Measurements from ENCODE around the gene CFAP47. TPM values are rescaled to one million over a fixed set of nuclear protein-coding genes. Genes with fewer than 3 reads are reported as not detected.
"Not testable (repeated sequence)": the region's sequence is repeated elsewhere in the genome, so short reads cannot be mapped to it uniquely, and the experiment has no call there.

The CFAP47 gene
- total and polyA plus RNA-seq, 2 of the 8 experiments (the other 6 are each of a cell fraction or from before 2014, with no cell fraction given) = 0.04 TPM; not detected in 1

DNA sequence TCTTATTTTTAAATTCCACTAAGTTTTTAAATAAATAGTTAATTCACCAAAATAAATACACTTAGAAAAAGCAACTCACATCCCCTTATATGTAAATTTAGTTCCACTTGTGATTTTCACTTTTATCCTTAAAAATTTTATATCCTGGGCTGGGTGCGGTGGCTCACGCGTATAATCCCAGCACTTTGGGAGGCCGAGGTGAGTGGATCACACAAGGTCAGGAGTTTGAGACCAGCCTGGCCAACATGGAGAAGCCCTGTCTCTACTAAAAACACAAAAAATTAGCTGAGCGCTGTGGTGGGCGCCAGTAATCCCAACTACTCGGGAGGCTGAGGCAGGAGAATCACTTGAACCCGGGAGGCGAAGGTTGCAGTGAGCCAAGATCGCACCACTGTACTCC lies 169.4 kb downstream of the CFAP47 start:
- H3K18ac ChIP-seq (ENCODE audit: extremely low read depth, low read length); H3K79me2 ChIP-seq (ENCODE audit: control insufficient read depth in 1 of 2, insufficient read depth in 2 of 2, low read length in 2 of 2); POLR2A ChIA-PET (ENCODE audit: partially characterized antibody); H3K4me1 ChIP-seq (replicated peaks in 1 of 4; ENCODE audit: control insufficient read depth in 3 of 4, insufficient read depth in 4 of 4, low read length in 3 of 4); H3K14ac ChIP-seq (ENCODE audit: insufficient read length); H2BK120ac ChIP-seq (replicated peaks; ENCODE audit: low read depth, low read length); H4K20me1 ChIP-seq (replicated peaks in 1 of 2; ENCODE audit: control insufficient read depth in 1 of 2, insufficient read depth in 2 of 2, low read length in 2 of 2); H3K56ac ChIP-seq (replicated peaks; ENCODE audit: insufficient read length, low read depth, low read length); H2AK5ac ChIP-seq (ENCODE audit: low read depth, low read length); H4K5ac ChIP-seq (ENCODE audit: insufficient read length, low read depth, low read length); H2BK5ac ChIP-seq (ENCODE audit: low read depth, low read length); H3K9me3 ChIP-seq (ENCODE audit: insufficient read depth in 2 of 2, low read depth in 1 of 2, low read length in 1 of 2); FAIRE-seq; H4K91ac ChIP-seq (replicated peaks; ENCODE audit: insufficient read length, low read length); H3K4me3 ChIP-seq (ENCODE audit: extremely low read depth in 1 of 4, insufficient read depth in 2 of 4, low read depth in 3 of 4, low read length in 4 of 4); H3K27me3 ChIP-seq (replicated peaks in 1 of 4; ENCODE audit: control insufficient read depth in 3 of 4, extremely low read depth in 1 of 4, insufficient read depth in 3 of 4, low read length in 3 of 4); H2BK15ac ChIP-seq (ENCODE audit: low read length); H3K23me2 ChIP-seq (ENCODE audit: low read depth, low read length); H3K4ac ChIP-seq (replicated peaks; ENCODE audit: insufficient read length, low read depth, low read length); H3K27ac ChIP-seq (ENCODE audit: low read depth, low read length); H3K9ac ChIP-seq (replicated peaks in 1 of 4; ENCODE audit: extremely low read depth in 1 of 4, low read depth in 3 of 4, low read length in 3 of 4); H4K8ac ChIP-seq (ENCODE audit: extremely low read depth, insufficient read depth, low read length); H3K4me2 ChIP-seq (ENCODE audit: insufficient read depth in 1 of 2, low read depth in 2 of 2, low read length in 2 of 2); H2AFZ ChIP-seq (ENCODE audit: low read length); H2BK12ac ChIP-seq (ENCODE audit: low read depth, low read length); CTCF ChIA-PET (ENCODE audit: partially characterized antibody); H3K79me1 ChIP-seq (ENCODE audit: low read depth, low read length); H3K23ac ChIP-seq (ENCODE audit: insufficient read length); H2BK20ac ChIP-seq (ENCODE audit: low read length); H3K36me3 ChIP-seq (ENCODE audit: control insufficient read depth in 2 of 4, insufficient read depth in 4 of 4, low read length in 3 of 4); DNase-seq (ENCODE audit: low read depth in 1 of 2, low spot score in 2 of 2): not testable (repeated sequence)
- 100% methylated on average over 3 of the region's 10 CpGs; no CpG with 5 or more reads in 1 of the 2 experiments for WGBS, 2 experiments (ENCODE audit: extremely low coverage in 1 of 2, insufficient coverage in 1 of 2, insufficient read length in 1 of 2, insufficient replicate concordance in 2 of 2, low coverage in 1 of 2, low lambda C conversion rate in 2 of 2, missing lambda C conversion rate in 1 of 2)

Measured in H1 (cell line).